ENCODE measurements around the gene CTTNBP2NL.
A peak's percentile ranks its signal among the peaks of the same experiment; 100 is the strongest.
"Not testable (repeated sequence)": the region's sequence is repeated elsewhere in the genome, so short reads cannot be mapped to it uniquely, and the experiment has no call there.

CTTNBP2NL gene

DNA sequence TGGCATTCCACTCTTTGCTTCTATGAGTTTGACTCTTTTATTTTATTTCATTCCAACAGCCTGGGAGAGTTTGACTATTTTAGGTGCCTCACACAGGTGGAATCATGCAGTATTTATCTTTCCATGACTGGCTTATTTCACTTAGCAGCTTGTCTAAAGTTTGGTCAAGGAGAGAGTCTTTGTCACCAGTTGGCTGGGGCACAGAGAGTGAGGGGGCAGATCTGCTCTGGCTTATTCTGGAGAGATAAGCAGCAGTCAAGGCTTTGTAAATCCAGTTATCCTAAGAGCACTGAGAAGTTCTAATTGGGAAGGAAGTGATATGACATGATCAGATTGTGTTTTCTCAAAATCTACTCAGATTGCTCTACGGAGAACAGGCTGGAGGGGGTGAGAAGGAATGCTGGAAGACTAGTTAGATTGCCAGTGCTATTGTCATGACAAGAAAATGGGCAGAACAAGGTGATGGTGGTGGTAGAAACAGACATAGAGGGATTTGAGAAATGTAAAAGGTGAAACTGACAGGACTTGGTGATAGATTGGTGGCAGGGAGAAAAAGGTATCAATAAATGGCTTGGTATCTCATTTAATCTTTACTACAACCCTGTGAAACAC, 12.1 kb upstream of the CTTNBP2NL start:
- in situ Hi-C loops (cut with MboI; ENCODE audit: low pct_unique_long_range_greater_than_20kb, low sequenced_read_pairs) = loop anchor here (25.0 kb wide), 1 partner anchor 228 kb away; the partner anchor contains the start of genes CAPZA1 and ST7L
- no peak for DNase-seq

DNA sequence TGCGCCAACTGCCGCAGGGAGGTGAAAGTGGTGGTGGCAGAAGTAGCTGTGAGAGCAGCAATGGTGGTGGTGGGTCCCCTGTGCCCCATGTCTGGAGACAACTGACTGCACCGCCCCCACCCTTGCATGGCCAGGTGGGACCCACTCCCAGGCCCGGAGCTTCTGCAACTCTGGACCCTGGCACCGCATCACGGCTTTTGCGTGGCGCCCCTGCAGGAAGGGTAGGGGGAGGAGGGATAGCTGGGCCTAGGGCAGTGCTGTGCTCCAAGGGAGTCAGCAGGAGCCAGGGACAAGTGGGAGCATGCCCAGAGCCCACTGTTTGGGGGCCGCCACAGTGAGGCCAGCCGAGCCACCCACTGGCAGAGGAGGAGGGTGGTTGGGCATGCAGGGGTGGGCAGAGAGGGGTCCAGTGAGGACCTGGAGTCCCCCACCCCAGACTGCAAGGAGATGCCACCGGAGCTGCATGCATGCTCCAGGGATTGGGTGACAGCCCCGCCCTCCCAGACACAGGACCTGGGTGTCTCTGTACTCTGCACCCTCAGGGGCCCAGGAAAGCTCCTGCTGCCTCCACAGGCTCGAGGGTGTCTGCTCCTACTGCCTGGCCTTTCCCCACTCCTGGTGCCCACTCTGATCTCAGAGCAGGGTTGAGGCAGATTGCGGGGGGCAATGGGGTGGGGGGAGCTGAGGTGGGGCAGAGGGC, 9.8 kb upstream of the CTTNBP2NL start:
- DNase-seq = no peak
- in situ Hi-C loops (cut with MboI; ENCODE audit: low pct_unique_long_range_greater_than_20kb, low sequenced_read_pairs) = loop anchor here (25.0 kb wide), 1 partner anchor 226 kb away; the partner anchor contains the start of genes CAPZA1 and ST7L

GRCh38 chr1:112386731-112387346, 9.2 kb upstream of the CTTNBP2NL start:
- no peak for DNase-seq
- in situ Hi-C loops (cut with MboI; ENCODE audit: low pct_unique_long_range_greater_than_20kb, low sequenced_read_pairs) = loop anchor here (25.0 kb wide), 1 partner anchor 225 kb away; the partner anchor contains the start of genes CAPZA1 and ST7L

- no peak for DNase-seq
- in situ Hi-C loops (cut with MboI; ENCODE audit: low pct_unique_long_range_greater_than_20kb, low sequenced_read_pairs) = loop anchor here (25.0 kb wide), 1 partner anchor 224 kb away; the partner anchor contains the start of genes CAPZA1 and ST7L
Measured at GRCh38 chr1:112387807-112388206, 8.2 kb upstream of the CTTNBP2NL start.

DNA sequence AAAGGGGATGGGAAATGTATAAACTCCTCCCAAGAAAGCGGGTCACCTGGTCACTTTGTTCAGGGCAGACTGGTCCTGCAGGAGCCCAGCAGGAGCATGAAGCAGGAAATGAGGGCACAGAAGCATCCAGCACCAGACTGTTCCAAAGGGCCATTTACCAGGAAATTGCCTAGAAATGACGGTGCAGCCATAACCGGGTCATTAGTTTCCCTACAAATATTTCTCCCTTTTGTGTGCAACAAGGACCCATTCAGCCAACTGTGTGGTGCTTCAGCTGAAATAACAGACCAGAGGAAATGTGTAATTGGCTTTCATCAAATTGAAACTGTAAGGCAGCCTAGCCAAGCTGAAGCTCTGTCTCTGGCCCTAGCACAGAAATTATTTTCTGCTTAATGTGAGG, 7.6 kb upstream of the CTTNBP2NL start:
- no peak for DNase-seq
- in situ Hi-C loops (cut with MboI; ENCODE audit: low pct_unique_long_range_greater_than_20kb, low sequenced_read_pairs) = loop anchor here (25.0 kb wide), 1 partner anchor 224 kb away; the partner anchor contains the start of genes CAPZA1 and ST7L

- in situ Hi-C loops (cut with MboI; ENCODE audit: low pct_unique_long_range_greater_than_20kb, low sequenced_read_pairs) = loop anchor here (25.0 kb wide), 1 partner anchor 223 kb away; the partner anchor contains the start of genes CAPZA1 and ST7L
- DNase-seq = no peak
Measured at GRCh38 chr1:112389689-112390088, 6.3 kb upstream of the CTTNBP2NL start.

- not testable (repeated sequence) for DNase-seq
- in situ Hi-C loops (cut with MboI; ENCODE audit: low pct_unique_long_range_greater_than_20kb, low sequenced_read_pairs) = loop anchor here (25.0 kb wide), 1 partner anchor 222 kb away; the partner anchor contains the start of genes CAPZA1 and ST7L
Measured at GRCh38 chr1:112390335-112390734, 5.7 kb upstream of the CTTNBP2NL start.

DNA sequence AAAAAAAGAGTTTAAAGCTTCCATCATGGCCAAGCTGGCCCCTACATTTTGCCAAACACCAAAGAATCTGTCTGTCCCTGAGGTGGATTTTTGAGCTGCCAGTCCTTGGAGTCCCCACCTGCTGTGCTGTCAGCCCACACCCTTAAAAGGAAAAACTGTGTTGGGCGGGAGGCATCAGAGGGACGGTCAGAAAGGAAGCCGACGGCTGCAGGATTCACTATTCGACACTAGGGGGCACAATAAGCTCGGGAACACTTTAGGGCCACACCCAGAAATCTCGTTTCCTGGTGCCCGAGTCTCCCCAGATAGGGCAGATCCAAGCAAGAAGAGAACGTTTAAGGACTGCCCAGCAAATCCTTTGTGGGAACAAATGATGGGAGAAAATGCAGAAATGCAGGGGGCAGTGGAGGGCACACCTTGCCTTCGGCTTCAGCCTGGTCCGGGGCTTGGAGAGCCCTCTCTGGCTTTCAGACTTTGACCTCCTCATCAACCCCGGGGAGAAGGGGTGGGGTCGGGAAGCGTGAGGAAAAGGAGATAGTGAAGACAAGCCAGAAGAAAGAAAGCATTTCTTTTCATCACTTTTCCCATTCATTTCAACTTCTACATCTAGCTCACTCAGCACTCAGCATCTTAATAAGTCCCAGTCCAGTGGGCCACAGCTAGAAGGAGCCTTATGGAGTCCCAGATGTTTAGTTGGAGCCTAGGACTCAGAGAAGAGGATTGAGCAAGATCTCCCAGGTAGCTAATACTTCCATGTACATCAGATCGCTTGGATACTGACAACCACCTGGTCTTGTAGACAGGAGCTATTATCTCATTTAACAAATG, 5.0 kb upstream of the CTTNBP2NL start:
- in situ Hi-C loops (cut with MboI; ENCODE audit: low pct_unique_long_range_greater_than_20kb, low sequenced_read_pairs) = loop anchor here (25.0 kb wide), 1 partner anchor 221 kb away; the partner anchor contains the start of genes CAPZA1 and ST7L
- DNase-seq = peak; percentile 97

DNA sequence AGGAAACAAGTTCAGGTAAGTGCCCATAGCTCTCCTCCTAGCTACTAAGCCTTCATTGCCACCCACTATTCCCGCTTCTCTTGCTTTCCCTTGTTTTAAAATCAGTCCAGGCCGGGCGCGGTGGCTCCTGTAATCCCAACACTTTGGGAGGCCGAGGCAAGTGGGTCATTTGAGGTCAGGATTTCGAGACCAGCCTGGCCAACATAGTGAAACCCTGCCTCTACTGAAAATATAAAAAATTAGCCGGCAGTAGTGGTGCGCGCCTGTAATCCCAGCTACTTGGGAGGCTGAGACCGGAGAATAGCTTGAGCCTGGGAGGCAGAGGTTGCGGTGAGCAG, 4.4 kb upstream of the CTTNBP2NL start:
- no peak for DNase-seq
- in situ Hi-C loops (cut with MboI; ENCODE audit: low pct_unique_long_range_greater_than_20kb, low sequenced_read_pairs) = loop anchor here (25.0 kb wide), 1 partner anchor 221 kb away; the partner anchor contains the start of genes CAPZA1 and ST7L

DNA sequence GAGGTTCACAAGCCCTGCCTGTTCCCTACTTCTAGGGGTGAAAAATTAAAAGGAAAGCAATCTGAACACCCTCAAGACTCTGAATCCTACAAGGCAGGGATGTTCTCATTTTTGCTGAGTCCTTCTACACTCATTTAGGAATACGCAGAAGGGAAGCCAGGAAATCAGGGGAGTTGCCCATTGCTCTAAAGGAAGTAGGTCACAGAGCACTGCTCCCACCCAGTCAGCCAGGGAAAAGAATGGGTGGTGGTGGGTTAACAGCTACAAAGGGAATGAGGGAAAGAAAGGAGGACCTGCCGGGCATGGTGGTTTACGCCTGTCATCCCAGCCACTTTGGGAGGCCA, 2.4 kb upstream of the CTTNBP2NL start:
- DNase-seq = peak; percentile 15
- in situ Hi-C loops (cut with MboI; ENCODE audit: low pct_unique_long_range_greater_than_20kb, low sequenced_read_pairs) = loop anchor here (25.0 kb wide), 1 partner anchor 219 kb away; the partner anchor contains the start of genes CAPZA1 and ST7L

DNA sequence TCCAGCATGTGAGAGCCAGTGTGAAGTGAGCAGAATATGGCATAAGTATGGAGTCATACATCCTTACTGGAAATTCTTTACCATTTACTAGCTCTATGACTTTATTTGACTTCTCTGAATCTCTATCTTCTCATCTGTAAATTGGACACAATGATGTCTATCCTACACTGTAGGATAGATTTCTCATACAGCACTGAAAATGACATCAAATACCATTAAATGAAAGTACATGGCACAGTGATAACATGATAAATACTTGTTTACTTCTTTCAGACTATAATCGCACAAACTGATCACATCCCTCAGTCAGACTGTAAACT, 1.3 kb upstream of the CTTNBP2NL start:
- no peak for DNase-seq
- in situ Hi-C loops (cut with MboI; ENCODE audit: low pct_unique_long_range_greater_than_20kb, low sequenced_read_pairs) = loop anchor here (25.0 kb wide), 1 partner anchor 218 kb away; the partner anchor contains the start of genes CAPZA1 and ST7L

GRCh38 chr1:112395256-112395820, 676 bp upstream of the CTTNBP2NL start:
- in situ Hi-C loops (cut with MboI; ENCODE audit: low pct_unique_long_range_greater_than_20kb, low sequenced_read_pairs) = loop anchor here (25.0 kb wide), 1 partner anchor 217 kb away; the partner anchor contains the start of genes CAPZA1 and ST7L
- no peak for DNase-seq

- in situ Hi-C loops (cut with MboI; ENCODE audit: low pct_unique_long_range_greater_than_20kb, low sequenced_read_pairs) = loop anchor here (25.0 kb wide), 1 partner anchor 215 kb away; the partner anchor contains the start of genes CAPZA1 and ST7L
- DNase-seq = no peak
Measured at GRCh38 chr1:112396653-112397471, 848 bp downstream of the CTTNBP2NL start.

DNA sequence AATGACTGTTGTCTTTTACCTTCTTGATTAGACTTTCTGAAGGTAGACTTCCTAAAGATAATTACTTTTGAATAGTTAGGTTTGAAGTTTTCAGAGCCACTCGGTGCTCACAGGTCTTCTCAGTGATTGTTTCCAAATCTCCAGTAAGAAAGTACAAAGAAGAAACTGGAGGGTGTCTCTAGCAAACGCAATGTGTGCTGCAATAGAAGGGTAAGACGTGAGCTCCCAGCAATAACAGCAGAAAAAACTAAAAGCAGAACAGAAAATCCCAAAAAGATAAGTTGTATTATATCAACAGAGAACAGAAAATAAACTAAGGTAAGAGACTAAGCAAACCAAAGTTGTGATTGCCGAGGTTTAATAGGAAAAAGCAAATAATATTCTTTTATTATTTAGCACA, 1.8 kb downstream of the CTTNBP2NL start:
- DNase-seq = no peak
- in situ Hi-C loops (cut with MboI; ENCODE audit: low pct_unique_long_range_greater_than_20kb, low sequenced_read_pairs) = loop anchor here (25.0 kb wide), 1 partner anchor 214 kb away; the partner anchor contains the start of genes CAPZA1 and ST7L

DNA sequence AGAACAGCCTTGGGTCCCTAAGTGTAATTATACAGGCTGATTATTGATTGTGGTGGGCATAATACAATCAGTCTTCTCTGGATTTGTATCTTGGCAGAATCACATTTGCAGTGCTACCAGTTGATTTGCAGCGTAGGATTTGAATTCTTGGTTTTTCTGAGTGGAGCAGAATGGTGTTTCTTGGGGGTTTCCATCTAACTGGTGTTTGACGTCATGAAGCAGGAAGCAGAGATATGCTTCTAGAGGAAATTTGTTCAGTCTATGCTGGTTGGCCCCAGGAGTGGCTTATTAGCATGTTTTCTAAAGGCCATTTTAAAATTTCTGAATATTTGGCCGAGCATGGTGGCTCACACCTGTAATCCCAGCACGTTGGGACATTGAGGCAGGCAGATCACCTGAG, 3.4 kb downstream of the CTTNBP2NL start:
- in situ Hi-C loops (cut with MboI; ENCODE audit: low pct_unique_long_range_greater_than_20kb, low sequenced_read_pairs) = loop anchor here (25.0 kb wide), 1 partner anchor 213 kb away; the partner anchor contains the start of genes CAPZA1 and ST7L
- DNase-seq = no peak

DNA sequence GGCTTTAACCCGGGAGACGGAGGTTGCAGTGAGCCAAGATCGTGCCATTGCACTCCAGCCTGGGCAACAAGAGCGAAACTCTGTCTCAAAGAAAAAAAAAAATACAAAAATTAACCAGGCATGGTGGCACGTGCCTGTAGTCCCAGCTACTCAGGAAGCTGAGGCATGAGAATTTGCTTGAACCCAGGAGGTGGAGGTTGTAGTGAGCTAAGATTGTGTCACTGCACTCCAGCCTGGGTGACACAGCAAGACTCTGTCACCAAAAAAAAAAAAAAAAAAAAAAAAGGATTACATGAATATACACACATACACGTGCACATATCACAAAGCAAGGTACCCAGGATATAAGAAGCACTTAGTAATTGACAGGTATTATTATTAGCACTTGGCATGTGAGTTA, 4.7 kb downstream of the CTTNBP2NL start:
- DNase-seq; in situ Hi-C loops (cut with MboI; ENCODE audit: low pct_unique_long_range_greater_than_20kb, low sequenced_read_pairs): not testable (repeated sequence)

All from KBM-7 (cell line).